OCI-LY1 (cell line): ENCODE measurements around the gene FSTL3.
"Not testable (repeated sequence)": the region's sequence is repeated elsewhere in the genome, so short reads cannot be mapped to it uniquely, and the experiment has no call there.

Experiments used
- H2AFZ ChIP-seq: fragments of 200-600 bp; sonication (generic), shearing (Covaris generic); 2 replicates; pipeline ENCODE4 v1.6.0; 2014; ENCODE audit warnings: antibody characterized with exemption, mild to moderate bottlenecking, low read length
- H3F3A ChIP-seq: fragments of 200-600 bp; sonication (generic), shearing (Covaris generic); 2 replicates; pipeline ENCODE4 v1.6.0; 2014; ENCODE audit warnings: mild to moderate bottlenecking, antibody characterized with exemption, low read length, moderate library complexity; ENCODE audit not compliant: insufficient read depth
- H3K27ac ChIP-seq: fragments of 200-600 bp; sonication (generic); 2 replicates; pipeline ENCODE4 v1.5.1; 2014; ENCODE audit warnings: low read length, mixed run types, mild to moderate bottlenecking, low read depth; ENCODE audit not compliant: poor library complexity, severe bottlenecking
- H3K27me3 ChIP-seq: fragments of 200-600 bp; sonication (generic); 2 replicates; pipeline ENCODE4 v1.6.0; 2014; ENCODE audit warnings: antibody characterized with exemption, mild to moderate bottlenecking, low read length, moderate library complexity; ENCODE audit not compliant: insufficient read depth
- H3K36me3 ChIP-seq: fragments of 200-600 bp; sonication (generic); 2 replicates; pipeline ENCODE4 v1.6.1; 2014; ENCODE audit warnings: mild to moderate bottlenecking, antibody characterized with exemption, low read length, moderate library complexity, mixed read lengths; ENCODE audit not compliant: insufficient read depth
- H3K4me1 ChIP-seq: fragments of 200-600 bp; sonication (generic); 2 replicates; pipeline ENCODE4 v1.5.1; 2014; ENCODE audit warnings: mild to moderate bottlenecking, low read length, moderate library complexity; ENCODE audit not compliant: insufficient read depth, severe bottlenecking
- H3K4me2 ChIP-seq: fragments of 200-600 bp; sonication (generic), shearing (Covaris generic); 2 replicates; pipeline ENCODE4 v1.6.1; 2014; ENCODE audit warnings: low read length
- H3K4me3 ChIP-seq: fragments of 200-600 bp; sonication (generic); 2 replicates; pipeline ENCODE4 v1.5.1; 2014; ENCODE audit warnings: low read length, low read depth, mild to moderate bottlenecking, mixed read lengths; ENCODE audit not compliant: poor library complexity, severe bottlenecking
- H3K79me2 ChIP-seq: fragments of 200-600 bp; shearing (Covaris generic); 2 replicates; pipeline ENCODE4 v1.6.1; 2016; ENCODE audit warnings: mixed run types, low read length, mixed read lengths; ENCODE audit not compliant: insufficient read depth
- H3K9ac ChIP-seq: fragments of 200-600 bp; sonication (generic), shearing (Covaris generic); 2 replicates; pipeline ENCODE4 v1.6.1; 2014; ENCODE audit warnings: mild to moderate bottlenecking, low read length, mixed read lengths
- H3K9me2 ChIP-seq: fragments of 200-600 bp; sonication (generic), shearing (Covaris generic); 2 replicates; pipeline ENCODE4 v1.6.1; 2014; ENCODE audit warnings: low read depth, mild to moderate bottlenecking, low read length, mixed read lengths
- H3K9me3 ChIP-seq: fragments of 200-600 bp; shearing (Covaris generic); 2 replicates; pipeline ENCODE4 v1.6.1; 2014; ENCODE audit warnings: low read length, mixed read lengths
- H4K20me1 ChIP-seq: fragments of 200-600 bp; sonication (generic), shearing (Covaris generic); 2 replicates; pipeline ENCODE4 v1.6.0; 2016; ENCODE audit warnings: mild to moderate bottlenecking, low read length; ENCODE audit not compliant: insufficient read depth
- EZH2 ChIP-seq: fragments of 200-600 bp; sonication (generic), shearing (Covaris generic); IDR thresholded peaks from 2 replicates; pipeline ENCODE4 v1.8.0; 2017; ENCODE audit warnings: borderline replicate concordance, mixed run types, mild to moderate bottlenecking, antibody characterized with exemption, low read length, moderate library complexity, mixed read lengths
- TF ChIP-seq, protein P1 (sequence below): fragments of 200-600 bp; sonication (generic), shearing (Covaris generic); IDR thresholded peaks from 2 replicates; pipeline ENCODE4 v1.5.1; 2017; ENCODE audit warnings: mild to moderate bottlenecking, antibody characterized with exemption, low read length, moderate library complexity, mixed read lengths

The FSTL3 gene

DNA sequence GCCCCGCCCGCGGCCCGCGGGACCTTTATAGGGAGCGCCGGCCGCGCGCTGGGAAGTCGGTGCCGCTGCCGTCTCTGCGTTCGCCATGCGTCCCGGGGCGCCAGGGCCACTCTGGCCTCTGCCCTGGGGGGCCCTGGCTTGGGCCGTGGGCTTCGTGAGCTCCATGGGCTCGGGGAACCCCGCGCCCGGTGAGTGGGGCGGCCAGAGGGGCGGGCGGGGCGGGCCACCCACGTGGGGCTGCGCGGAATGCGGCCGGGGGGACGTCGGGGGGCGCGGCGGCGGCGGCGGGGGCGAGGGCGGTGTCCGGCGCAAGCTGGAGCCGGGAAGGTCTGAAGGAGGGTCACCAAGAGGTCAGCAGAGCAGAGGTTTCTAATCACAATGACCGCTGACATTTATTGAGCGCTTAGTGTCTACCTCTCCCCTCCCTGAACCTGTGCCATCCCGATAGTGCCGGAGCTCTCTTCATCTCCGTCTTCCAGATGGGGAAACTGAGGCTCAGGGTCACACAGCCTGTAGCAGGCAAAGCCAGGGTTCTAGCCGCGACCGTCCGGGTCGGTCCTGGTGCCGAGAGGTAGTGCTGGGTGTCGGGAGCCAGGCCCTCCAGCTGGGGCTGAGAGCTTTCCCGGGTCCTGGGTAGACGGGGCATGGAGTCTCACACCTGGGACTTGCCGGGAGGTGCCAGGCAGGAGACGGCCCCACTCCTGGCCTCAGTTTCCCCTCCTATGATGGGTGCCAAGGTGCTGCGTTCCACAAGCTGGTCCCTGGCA is at the start of gene FSTL3:
Gene FSTL3 (plus strand): TSS at position 54 of the 767 bp plus-strand sequence. CDS start 32 bp downstream, at position 86.
- Histone ChIP-seq H3K79me2 (no peaks in the 10 kb centered on the region), H3K27me3 (peaks cover 7% of the 10 kb centered on the region; the same call in 1 of the 2 replicates), H2AFZ (no peak within 1 kb of the TSS), H4K20me1 (no peaks in the 10 kb centered on the region), H3K4me1 (peaks cover 6% of the 10 kb centered on the region), H3K36me3 (no peaks in the 10 kb centered on the region), H3F3A (no peaks in the 10 kb centered on the region), H3K27ac (no peak within 1 kb of the TSS), H3K9ac (no peak within 1 kb of the TSS), H3K4me2 (no peak within 1 kb of the TSS), H3K9me3 (no peaks in the 10 kb centered on the region), H3K4me3 (no peak within 1 kb of the TSS), H3K9me2 (no peaks in the 10 kb centered on the region)
- TF ChIP-seq, protein P1, sequence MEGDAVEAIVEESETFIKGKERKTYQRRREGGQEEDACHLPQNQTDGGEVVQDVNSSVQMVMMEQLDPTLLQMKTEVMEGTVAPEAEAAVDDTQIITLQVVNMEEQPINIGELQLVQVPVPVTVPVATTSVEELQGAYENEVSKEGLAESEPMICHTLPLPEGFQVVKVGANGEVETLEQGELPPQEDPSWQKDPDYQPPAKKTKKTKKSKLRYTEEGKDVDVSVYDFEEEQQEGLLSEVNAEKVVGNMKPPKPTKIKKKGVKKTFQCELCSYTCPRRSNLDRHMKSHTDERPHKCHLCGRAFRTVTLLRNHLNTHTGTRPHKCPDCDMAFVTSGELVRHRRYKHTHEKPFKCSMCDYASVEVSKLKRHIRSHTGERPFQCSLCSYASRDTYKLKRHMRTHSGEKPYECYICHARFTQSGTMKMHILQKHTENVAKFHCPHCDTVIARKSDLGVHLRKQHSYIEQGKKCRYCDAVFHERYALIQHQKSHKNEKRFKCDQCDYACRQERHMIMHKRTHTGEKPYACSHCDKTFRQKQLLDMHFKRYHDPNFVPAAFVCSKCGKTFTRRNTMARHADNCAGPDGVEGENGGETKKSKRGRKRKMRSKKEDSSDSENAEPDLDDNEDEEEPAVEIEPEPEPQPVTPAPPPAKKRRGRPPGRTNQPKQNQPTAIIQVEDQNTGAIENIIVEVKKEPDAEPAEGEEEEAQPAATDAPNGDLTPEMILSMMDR: no peak
- no peak for TF ChIP-seq EZH2

DNA sequence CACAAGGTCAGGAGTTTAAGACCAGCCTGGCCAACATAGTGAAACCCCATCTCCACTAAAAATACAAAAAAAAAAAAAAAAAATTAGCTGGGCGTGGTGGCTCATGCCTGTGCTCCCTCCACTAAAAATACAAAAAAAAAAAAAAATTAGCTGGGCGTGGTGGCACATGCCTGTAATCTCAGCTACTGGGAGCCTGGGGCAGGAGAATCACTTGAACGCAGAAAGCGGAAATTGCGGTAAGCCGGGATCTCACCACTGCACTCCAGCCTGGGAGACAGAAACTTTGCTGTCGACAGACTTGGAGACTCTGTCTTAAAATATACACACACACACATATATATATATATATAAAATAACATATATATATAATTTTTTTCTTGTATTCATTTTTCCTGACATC is 49.6 kb upstream of the FSTL3 start:
- not testable (repeated sequence) for H3K9ac ChIP-seq, H3K27ac ChIP-seq, H3K9me3 ChIP-seq, H4K20me1 ChIP-seq, H3K4me2 ChIP-seq, H3K79me2 ChIP-seq, H2AFZ ChIP-seq, H3K27me3 ChIP-seq, H3F3A ChIP-seq, H3K4me3 ChIP-seq, H3K4me1 ChIP-seq, H3K9me2 ChIP-seq
- peaks cover 77% of the 10 kb centered on the region for H3K36me3 ChIP-seq

DNA sequence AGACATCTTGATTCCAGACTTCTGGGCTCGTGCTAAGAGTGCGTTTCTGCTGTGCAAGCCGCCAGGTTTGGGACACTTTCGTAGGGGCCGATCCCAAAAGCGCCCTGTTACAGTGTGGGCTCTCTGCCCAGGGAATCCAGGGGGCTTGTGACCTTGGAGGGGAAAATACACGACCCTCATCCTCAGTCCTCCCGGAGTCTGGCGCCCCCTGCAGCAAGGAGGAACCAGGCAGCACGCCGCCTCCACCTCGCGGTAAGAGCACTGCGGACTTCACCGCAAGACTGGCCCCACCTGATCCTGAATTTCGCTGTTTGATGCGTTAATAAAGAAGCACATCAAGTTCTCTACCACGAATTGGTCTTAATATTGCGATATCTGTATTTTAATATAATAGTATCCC is 48.0 kb upstream of the FSTL3 start:
- H3K79me2 ChIP-seq: no peaks in the 10 kb centered on the region

DNA sequence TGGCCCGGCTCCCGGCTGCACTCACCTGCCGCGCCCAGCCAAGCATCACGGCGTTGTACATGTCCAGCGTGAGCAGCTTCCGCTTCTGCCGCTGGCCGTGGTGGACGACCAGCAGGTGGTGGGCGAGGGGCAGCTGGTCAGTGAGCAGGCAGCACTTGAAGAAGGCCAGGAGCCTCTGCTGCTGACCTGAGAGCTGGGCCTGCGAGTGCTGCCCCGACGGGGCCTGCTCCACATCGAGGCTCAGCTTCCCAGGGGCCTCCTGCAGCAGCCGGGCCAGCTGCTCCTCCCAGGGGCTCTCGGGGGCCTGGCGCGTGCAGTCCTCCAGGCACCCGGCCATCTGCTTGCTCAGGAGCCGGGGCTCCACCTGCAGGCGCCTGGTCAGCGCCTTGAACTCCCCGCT is 46.7 kb upstream of the FSTL3 start:
- H4K20me1 ChIP-seq, H3F3A ChIP-seq, H3K9me3 ChIP-seq, H3K4me3 ChIP-seq, H3K9ac ChIP-seq, H3K27ac ChIP-seq, H3K27me3 ChIP-seq, H2AFZ ChIP-seq, H3K4me2 ChIP-seq, H3K79me2 ChIP-seq, H3K9me2 ChIP-seq: not testable (repeated sequence)
- H3K36me3 ChIP-seq: peaks cover 48% of the 10 kb centered on the region
- H3K4me1 ChIP-seq: peaks cover 14% of the 10 kb centered on the region

More for the DNA sequence above, 48.0 kb upstream of the FSTL3 start:
- TF ChIP-seq, protein P1: peak; percentile 40; the same call in 1 of the 2 replicates
- TF ChIP-seq EZH2: no peak
- Histone ChIP-seq H3K4me3 (no peak overlapping the region), H3K4me2 (no peak overlapping the region), H3K9me3 (no peaks in the 10 kb centered on the region), H3K36me3 (peaks cover 61% of the 10 kb centered on the region), H4K20me1 (no peaks in the 10 kb centered on the region), H3K27ac (no peak overlapping the region), H3F3A (no peaks in the 10 kb centered on the region), H3K27me3 (no peaks in the 10 kb centered on the region), H3K4me1 (peaks cover 6% of the 10 kb centered on the region), H3K9me2 (no peaks in the 10 kb centered on the region), H3K9ac (no peak overlapping the region), H2AFZ (no peak overlapping the region)
